Neural cell (in vitro differentiated cells): Measurements from ENCODE around the gene RHOH. TPM values are rescaled to one million over a fixed set of nuclear protein-coding genes. Genes with fewer than 3 reads are reported as not detected.

ENCODE experiments used
- H2AFZ ChIP-seq: fragments of 200-600, 300-800 bp; sonication (generic), shearing (Covaris generic); 2 replicates; pipeline ENCODE4 v1.6.0; 2014; ENCODE audit warnings: low read depth, mild to moderate bottlenecking, antibody characterized with exemption, low read length, moderate library complexity
- H3F3A ChIP-seq: fragments of 200-600 bp; shearing (Covaris generic); 2 replicates; pipeline ENCODE4 v1.6.1; 2016; ENCODE audit warnings: mild to moderate bottlenecking, moderate library complexity, mixed read lengths, antibody characterized with exemption, low read length; ENCODE audit not compliant: insufficient read depth, poor library complexity, severe bottlenecking
- H3K27ac ChIP-seq: fragments of 200-600, 300-800 bp; sonication (generic), shearing (Covaris generic); 2 replicates; pipeline ENCODE4 v1.5.1; 2014; ENCODE audit warnings: mild to moderate bottlenecking, low read length, moderate library complexity
- H3K27me3 ChIP-seq: fragments of 300-800, 200-600 bp; sonication (generic), shearing (Covaris generic); 2 replicates; pipeline ENCODE4 v1.6.0; 2014; ENCODE audit warnings: mild to moderate bottlenecking, low read depth, low read length, moderate library complexity; ENCODE audit not compliant: insufficient read depth
- H3K36me3 ChIP-seq: fragments of 300-800, 200-600 bp; sonication (generic), shearing (Covaris generic); 2 replicates; pipeline ENCODE4 v1.5.1; 2014; ENCODE audit warnings: mild to moderate bottlenecking, antibody characterized with exemption, low read length, moderate library complexity; ENCODE audit not compliant: insufficient read depth
- H3K4me2 ChIP-seq: fragments of 300-800, 200-600 bp; sonication (generic), shearing (Covaris generic); 2 replicates; pipeline ENCODE4 v1.6.0; 2014; ENCODE audit warnings: mild to moderate bottlenecking, low read length
- H3K4me3 ChIP-seq: fragments of 300-800, 200-600 bp; sonication (generic), shearing (Covaris generic); 2 replicates; pipeline ENCODE4 v1.5.1; 2014; ENCODE audit warnings: mild to moderate bottlenecking, low read length, moderate library complexity
- H3K79me2 ChIP-seq: fragments of 200-600 bp; shearing (Covaris generic); replicated peaks from 2 replicates; pipeline ENCODE4 v1.6.0; 2014; ENCODE audit warnings: mild to moderate bottlenecking, low read length, moderate library complexity; ENCODE audit not compliant: insufficient read depth
- H3K9ac ChIP-seq: fragments of 300-800, 200-600 bp; sonication (generic), shearing (Covaris generic); 2 replicates; pipeline ENCODE4 v1.6.1; 2016; ENCODE audit warnings: mild to moderate bottlenecking, low read length, mixed read lengths
- H3K9me2 ChIP-seq: fragments of 200-600 bp; shearing (Covaris generic); 2 replicates; pipeline ENCODE4 v1.6.1; 2016; ENCODE audit warnings: mild to moderate bottlenecking, low read length, mixed read lengths; ENCODE audit not compliant: insufficient read depth
- H3K9me3 ChIP-seq: fragments of 200-600, 300-800 bp; sonication (generic), shearing (Covaris generic); 2 replicates; pipeline ENCODE4 v1.6.1; 2016; ENCODE audit warnings: mild to moderate bottlenecking, mixed run types, low read length, moderate library complexity, mixed read lengths
- H4K20me1 ChIP-seq: fragments of 200-600 bp; shearing (Covaris generic); 2 replicates; pipeline ENCODE4 v1.6.1; 2016; ENCODE audit warnings: mild to moderate bottlenecking, mixed run types; ENCODE audit not compliant: insufficient read depth
- CTCF ChIP-seq: fragments of 450-650 bp; IDR thresholded peaks from 2 replicates; pipeline ENCODE4 v1.5.1; 2014; ENCODE audit warnings: antibody characterized with exemption, mild to moderate bottlenecking, moderate library complexity; ENCODE audit not compliant: poor library complexity, severe bottlenecking
- EP300 ChIP-seq: fragments of 450-650 bp; conservative IDR thresholded peaks from 2 replicates; pipeline ENCODE4 v1.6.1; 2014; ENCODE audit warnings: antibody characterized with exemption, mild to moderate bottlenecking, moderate library complexity; ENCODE audit not compliant: poor library complexity, severe bottlenecking
- EZH2 ChIP-seq: fragments of 200-600, 300-800 bp; shearing (Covaris generic), sonication (generic); IDR thresholded peaks from 2 replicates; pipeline ENCODE4 v1.6.1; 2014; ENCODE audit warnings: antibody characterized with exemption, low read length, borderline replicate concordance, mild to moderate bottlenecking; ENCODE audit not compliant: insufficient read depth, poor library complexity, severe bottlenecking
- MXI1 ChIP-seq: fragments of 450-650 bp; conservative IDR thresholded peaks from 2 replicates; pipeline ENCODE4 v1.6.1; 2014; ENCODE audit warnings: antibody characterized with exemption, mild to moderate bottlenecking; ENCODE audit not compliant: poor library complexity, severe bottlenecking
- POLR2AphosphoS5 ChIP-seq: IDR thresholded peaks from 2 replicates; pipeline ENCODE4 v1.6.1; 2012
- RAD21 ChIP-seq: fragments of 450-650 bp; conservative IDR thresholded peaks from 2 replicates; pipeline ENCODE4 v1.6.1; 2014; ENCODE audit warnings: antibody characterized with exemption, mild to moderate bottlenecking, moderate library complexity
- REST ChIP-seq: IDR thresholded peaks from 2 replicates; pipeline ENCODE4 v1.6.1; 2012; ENCODE audit warnings: borderline replicate concordance
- SMC3 ChIP-seq: fragments of 450-650 bp; conservative IDR thresholded peaks from 2 replicates; pipeline ENCODE4 v1.6.1; 2014; ENCODE audit warnings: antibody characterized with exemption, mild to moderate bottlenecking, moderate library complexity; ENCODE audit not compliant: poor library complexity
- TAF1 ChIP-seq: IDR thresholded peaks from 2 replicates; pipeline ENCODE4 v1.6.1; 2012; ENCODE audit warnings: low read depth
- polyA plus RNA-seq: library from polyadenylated mRNA; depleted of rRNA; stranded (reverse); fragments of >200 nt; gene quantifications from 2 replicates; pipeline ENCODE4 v1.2.3, GENCODE V29; 2014

Gene RHOH
- polyA plus RNA-seq, 1 donor from 2014 or later, result not detected

GRCh38 chr4:40179360-40179759 is 17.5 kb upstream of the RHOH start:
- no peaks in the 10 kb centered on the region for H3K79me2 ChIP-seq

GRCh38 chr4:40180356-40180755 is 16.5 kb upstream of the RHOH start:
- Histone ChIP-seq H4K20me1 (no peaks in the 10 kb centered on the region), H3F3A (no peaks in the 10 kb centered on the region), H3K27ac (no peak overlapping the region), H2AFZ (no peak overlapping the region), H3K4me2 (no peak overlapping the region), H3K4me3 (no peak overlapping the region), H3K36me3 (no peaks in the 10 kb centered on the region), H3K9me3 (no peaks in the 10 kb centered on the region), H3K9ac (no peak overlapping the region), H3K9me2 (no peaks in the 10 kb centered on the region), H3K79me2 (no peaks in the 10 kb centered on the region), H3K27me3 (no peaks in the 10 kb centered on the region)
- TF ChIP-seq REST (no peak), EP300 (no peak), POLR2AphosphoS5 (no peak), EZH2 (no peak), SMC3 (no peak), CTCF (no peak)

More at GRCh38 chr4:40179360-40179759, 17.5 kb upstream of the RHOH start:
- Histone ChIP-seq H3K4me3 (no peak overlapping the region), H3K27ac (no peak overlapping the region), H3K36me3 (no peaks in the 10 kb centered on the region), H3K4me2 (no peak overlapping the region), H2AFZ (no peak overlapping the region), H3F3A (no peaks in the 10 kb centered on the region), H4K20me1 (no peaks in the 10 kb centered on the region), H3K27me3 (no peaks in the 10 kb centered on the region), H3K9me3 (no peaks in the 10 kb centered on the region), H3K9ac (no peak overlapping the region), H3K9me2 (no peaks in the 10 kb centered on the region)
- TF ChIP-seq REST, result no peak
- TF ChIP-seq POLR2AphosphoS5, result no peak
- no peak for TF ChIP-seq EZH2
- TF ChIP-seq MXI1, result no peak
- no peak for TF ChIP-seq RAD21
- no peak for TF ChIP-seq TAF1
- TF ChIP-seq CTCF, result no peak
- TF ChIP-seq SMC3, result no peak
- no peak for TF ChIP-seq EP300
